Mesenchymal stem cell (in vitro differentiated cells and primary cell): ENCODE results near the gene HOXC13.

Source experiments
- DNase-seq: peaks from one replicate; pipeline ENCODE4 v3.0.0-alpha.2; 2013
- H2AFZ ChIP-seq: one replicate; pipeline ENCODE4 v1.6.1; 2013; ENCODE audit warnings: low read depth, mild to moderate bottlenecking, control low read depth, inconsistent platforms, low read length, moderate library complexity
- H2AK5ac ChIP-seq: 2 replicates; pipeline ENCODE4 v1.6.1; 2013; ENCODE audit warnings: low read length, moderate library complexity, mild to moderate bottlenecking, inconsistent platforms; ENCODE audit not compliant: severe bottlenecking
- H2BK120ac ChIP-seq: one replicate; pipeline ENCODE4 v1.6.1; 2013; ENCODE audit warnings: low read depth, mild to moderate bottlenecking, inconsistent platforms, low read length, moderate library complexity
- H2BK12ac ChIP-seq, 2 experiments: one replicate each; pipeline ENCODE4 v1.6.1; 2013; ENCODE audit warnings: inconsistent platforms in 2 of 2, low read length in 2 of 2, mild to moderate bottlenecking in 2 of 2, moderate library complexity in 2 of 2, control low read depth in 1 of 2
- H2BK15ac ChIP-seq: one replicate; pipeline ENCODE4 v1.6.1; 2013; ENCODE audit warnings: mild to moderate bottlenecking, low read depth, inconsistent platforms; ENCODE audit not compliant: poor library complexity, severe bottlenecking
- H2BK5ac ChIP-seq: 2 replicates; pipeline ENCODE4 v1.6.1; 2013; ENCODE audit warnings: low read depth, mild to moderate bottlenecking, low read length, control low read depth, inconsistent platforms; ENCODE audit not compliant: poor library complexity, severe bottlenecking
- H3K14ac ChIP-seq, 2 experiments: one replicate each; pipeline ENCODE4 v1.6.1; 2013; ENCODE audit warnings: inconsistent platforms in 2 of 2, low read length in 2 of 2, control low read depth in 1 of 2, mild to moderate bottlenecking in 1 of 2, moderate library complexity in 1 of 2
- H3K18ac ChIP-seq, 2 experiments: one replicate each; pipeline ENCODE4 v1.6.1; 2013; ENCODE audit warnings: inconsistent platforms in 2 of 2, low read length in 2 of 2, control low read depth in 1 of 2, low read depth in 1 of 2, mild to moderate bottlenecking in 1 of 2
- H3K23ac ChIP-seq, 2 experiments: one replicate each; pipeline ENCODE4 v1.6.1; 2013; ENCODE audit warnings: inconsistent platforms in 2 of 2, low read length in 2 of 2, mild to moderate bottlenecking in 2 of 2, moderate library complexity in 2 of 2, control low read depth in 1 of 2
- H3K27ac ChIP-seq: 2 replicates; pipeline ENCODE4 v1.5.1; 2013; ENCODE audit warnings: mild to moderate bottlenecking, moderate library complexity, low read length, control low read depth, inconsistent platforms; ENCODE audit not compliant: poor library complexity, severe bottlenecking
- H3K27me3 ChIP-seq, 2 experiments: 2 replicates each; pipeline versions ENCODE4 v1.6.1 to v1.7.0; 2013; ENCODE audit warnings: low read length in 2 of 2, mild to moderate bottlenecking in 2 of 2, moderate library complexity in 2 of 2, control low read depth in 1 of 2, inconsistent platforms in 1 of 2; ENCODE audit not compliant: control insufficient read depth in 1 of 2, insufficient read depth in 1 of 2
- H3K36me3 ChIP-seq, 2 experiments: 2 replicates each; pipeline versions ENCODE4 v1.6.1 to v1.7.0; 2013; ENCODE audit warnings: low read length in 2 of 2, control low read depth in 1 of 2, inconsistent platforms in 1 of 2, low read depth in 1 of 2, mild to moderate bottlenecking in 1 of 2; ENCODE audit not compliant: insufficient read depth in 2 of 2, control insufficient read depth in 1 of 2
- H3K4ac ChIP-seq, 2 experiments: one replicate each; pipeline ENCODE4 v1.6.1; 2013; ENCODE audit warnings: inconsistent platforms in 2 of 2, low read length in 2 of 2, mild to moderate bottlenecking in 2 of 2, moderate library complexity in 2 of 2, control low read depth in 1 of 2, low read depth in 1 of 2
- H3K4me1 ChIP-seq: 2 replicates; pipeline ENCODE4 v1.6.1; 2013; ENCODE audit warnings: low read depth, low read length, control low read depth; ENCODE audit not compliant: control insufficient read depth, insufficient read depth
- H3K4me2 ChIP-seq: 2 replicates; pipeline ENCODE4 v1.6.1; 2013; ENCODE audit warnings: low read length, mild to moderate bottlenecking, inconsistent platforms; ENCODE audit not compliant: poor library complexity, severe bottlenecking
- H3K4me3 ChIP-seq, 2 experiments: 2 replicates each; pipeline versions ENCODE4 v1.5.1 to v1.7.0; 2013; ENCODE audit warnings: low read length in 2 of 2, mild to moderate bottlenecking in 2 of 2, control low read depth in 1 of 2, low read depth in 1 of 2; ENCODE audit not compliant: insufficient read depth in 1 of 2
- H3K79me1 ChIP-seq: replicated peaks from 2 replicates; pipeline ENCODE4 v1.6.1; 2013; ENCODE audit warnings: mild to moderate bottlenecking, control low read depth, low read length, inconsistent platforms; ENCODE audit not compliant: poor library complexity, severe bottlenecking
- H3K9ac ChIP-seq: 2 replicates; pipeline ENCODE4 v1.7.0; 2013; ENCODE audit warnings: mild to moderate bottlenecking, low read length, moderate library complexity
- H3K9me3 ChIP-seq: 2 replicates; pipeline ENCODE4 v1.7.0; 2013; ENCODE audit warnings: mild to moderate bottlenecking, low read length; ENCODE audit not compliant: control insufficient read depth
- H4K8ac ChIP-seq: one replicate; pipeline ENCODE4 v1.6.1; 2013; ENCODE audit warnings: inconsistent platforms, mild to moderate bottlenecking, low read length, moderate library complexity
- H4K91ac ChIP-seq: one replicate; pipeline ENCODE4 v1.6.1; 2013; ENCODE audit warnings: mild to moderate bottlenecking, low read length, inconsistent platforms
- WGBS: methylation state at CpG from one replicate; pipeline ENCODE4 v1.1.7; 2013; ENCODE audit warnings: mixed read lengths; 5-methylcytosine and 5-hydroxymethylcytosine counted together

Gene HOXC13

DNA sequence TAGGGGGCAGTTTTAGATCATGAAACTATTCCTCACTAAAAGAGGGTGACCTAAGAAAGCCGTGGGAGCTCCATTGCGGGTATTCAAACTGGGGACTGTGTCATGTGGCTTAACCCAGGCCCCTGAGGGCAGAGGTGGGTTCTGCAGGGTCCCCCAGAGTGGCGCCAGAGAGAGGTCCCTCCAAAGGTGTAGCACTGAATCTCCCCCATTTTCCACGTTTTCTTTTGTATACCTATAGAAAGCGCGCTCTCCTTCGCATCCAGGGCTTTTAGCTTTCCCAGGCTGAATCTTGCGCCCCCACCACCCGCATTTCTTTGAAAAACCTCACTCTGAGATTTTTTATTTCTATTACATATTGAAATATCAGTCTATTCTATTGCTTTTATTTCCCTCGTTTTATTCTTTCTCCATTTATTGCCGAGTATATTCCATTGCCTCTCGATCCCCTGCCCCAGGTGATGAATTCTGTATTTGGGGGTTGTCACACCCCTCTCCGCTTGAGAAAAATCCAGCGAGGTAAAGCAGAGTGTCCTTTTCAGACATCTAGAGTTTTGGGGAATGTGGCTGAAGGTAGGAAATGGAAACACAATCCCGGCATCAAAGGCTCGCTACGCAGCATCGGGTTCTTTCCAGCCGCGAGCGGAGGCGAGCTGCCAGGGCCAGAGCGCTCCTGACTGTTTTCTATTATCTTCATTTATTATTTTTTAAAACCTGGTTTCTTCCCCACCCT is 870 bp upstream of the HOXC13 start:
- no peak for DNase-seq
- Histone ChIP-seq H3K36me3 (peaks cover 0 to 2% of the 10 kb centered on the region in 2 experiments), H3K4me2 (no peak overlapping the region), H3K14ac (no peak overlapping the region), H3K9me3 (no peaks in the 10 kb centered on the region), H3K4me1 (peaks cover 13% of the 10 kb centered on the region), H3K27ac (no peak overlapping the region), H2BK5ac (no peak overlapping the region), H3K4ac (no peak overlapping the region), H3K18ac (no peak overlapping the region), H2AK5ac (no peak overlapping the region), H2BK15ac (no peak overlapping the region), H2AFZ (no peak overlapping the region), H2BK12ac (no peak overlapping the region), H4K91ac (no peak overlapping the region), H4K8ac (no peak overlapping the region), H3K23ac (no peak overlapping the region), H3K27me3 (peaks cover 95 to 96% of the 10 kb centered on the region in 2 experiments), H2BK120ac (no peak overlapping the region), H3K4me3 (no peak overlapping the region), H3K9ac (no peak overlapping the region), H3K79me1 (no peaks in the 10 kb centered on the region)
- WGBS, result 27% methylated on average over 18 of the region's 23 CpGs

DNA sequence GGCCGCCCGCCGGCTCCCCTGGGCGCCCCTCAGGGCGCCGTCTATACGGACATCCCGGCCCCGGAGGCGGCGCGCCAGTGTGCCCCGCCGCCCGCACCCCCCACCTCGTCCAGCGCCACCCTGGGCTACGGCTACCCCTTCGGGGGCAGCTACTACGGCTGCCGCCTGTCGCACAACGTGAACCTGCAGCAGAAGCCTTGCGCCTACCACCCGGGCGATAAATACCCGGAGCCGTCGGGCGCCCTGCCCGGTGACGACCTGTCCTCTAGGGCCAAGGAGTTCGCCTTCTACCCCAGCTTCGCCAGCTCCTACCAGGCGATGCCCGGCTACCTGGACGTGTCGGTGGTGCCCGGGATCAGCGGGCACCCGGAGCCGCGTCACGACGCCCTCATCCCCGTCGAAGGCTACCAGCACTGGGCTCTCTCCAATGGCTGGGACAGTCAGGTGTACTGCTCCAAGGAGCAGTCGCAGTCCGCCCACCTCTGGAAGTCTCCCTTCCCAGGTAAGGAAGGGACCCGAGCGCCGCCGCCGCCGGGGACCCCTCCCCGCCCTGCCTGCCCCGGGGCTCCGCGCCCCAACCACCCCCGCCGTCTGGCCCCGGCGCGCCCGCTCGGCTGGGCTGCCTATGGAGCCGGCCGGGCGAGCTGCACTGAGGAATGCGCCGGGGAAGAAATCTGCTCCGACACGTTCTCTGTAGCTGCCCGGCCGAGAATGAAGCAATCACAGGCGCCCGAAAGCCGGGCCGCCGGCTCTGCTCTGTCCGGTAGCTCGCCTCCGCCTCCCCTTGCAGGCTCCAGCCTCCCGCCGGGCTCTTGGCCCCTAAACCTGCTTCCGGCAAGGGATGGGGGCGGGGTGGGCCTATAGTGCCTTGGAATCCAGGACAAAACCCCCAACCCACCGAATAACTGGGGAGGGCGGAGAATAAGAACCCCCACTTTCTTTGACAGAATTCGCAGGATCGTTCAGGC is 794 bp downstream of the HOXC13 start:
- Histone ChIP-seq H3K4ac (no peak overlapping the region), H2BK120ac (no peak overlapping the region), H2BK12ac (no peak overlapping the region), H2BK5ac (no peak overlapping the region), H3K4me1 (peaks cover 13% of the 10 kb centered on the region), H3K36me3 (peaks cover 0 to 2% of the 10 kb centered on the region in 2 experiments), H3K9ac (no peak overlapping the region), H3K27ac (no peak overlapping the region), H4K8ac (no peak overlapping the region), H3K27me3 (peaks cover 90 to 96% of the 10 kb centered on the region in 2 experiments), H3K79me1 (no peaks in the 10 kb centered on the region), H4K91ac (no peak overlapping the region), H2BK15ac (no peak overlapping the region), H3K4me3 (no peak overlapping the region), H3K23ac (peak overlapping the region in 1 of 2 experiments; percentile 34), H2AK5ac (no peak overlapping the region), H3K18ac (no peak overlapping the region), H3K9me3 (no peaks in the 10 kb centered on the region), H2AFZ (no peak overlapping the region), H3K4me2 (peak overlapping the region; percentile 13), H3K14ac (no peak overlapping the region)
- peak; percentile 29 for DNase-seq
- 7% methylated on average over 83 of the region's 91 CpGs for WGBS

DNA sequence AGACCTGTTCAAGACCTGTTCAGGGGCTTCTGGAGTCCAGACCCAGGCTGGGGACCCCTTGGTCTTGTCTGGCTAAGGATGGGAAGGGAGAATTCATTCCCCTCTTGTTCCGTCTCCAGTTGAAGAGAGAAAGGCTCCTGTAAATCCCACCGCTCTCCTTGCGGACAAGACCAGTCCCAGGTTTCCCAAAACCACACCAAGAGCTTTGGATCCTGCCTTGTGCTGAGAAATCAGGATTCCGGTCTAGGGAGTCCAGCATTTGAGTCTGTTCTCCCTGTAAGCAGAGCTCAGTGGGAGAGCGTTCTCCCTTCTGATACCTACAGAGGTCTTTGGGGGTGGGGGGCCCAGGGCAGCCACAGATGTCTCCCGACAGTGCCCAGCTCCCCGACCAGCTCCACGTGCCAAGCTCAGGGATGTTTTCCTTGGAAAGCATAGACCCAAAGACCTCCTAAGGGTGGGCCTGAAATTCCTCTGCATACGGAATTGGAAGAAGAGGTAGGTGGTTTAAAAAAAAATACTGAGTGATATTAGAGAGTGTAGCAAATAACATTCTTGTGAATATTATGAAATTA is 1.9 kb downstream of the HOXC13 start:
- Histone ChIP-seq H4K8ac (no peak overlapping the region), H2AFZ (no peak overlapping the region), H3K4me1 (peaks cover 11% of the 10 kb centered on the region), H2AK5ac (no peak overlapping the region), H3K27me3 (peaks cover 90 to 96% of the 10 kb centered on the region in 2 experiments), H2BK15ac (no peak overlapping the region), H3K9me3 (no peaks in the 10 kb centered on the region), H3K23ac (no peak overlapping the region), H2BK12ac (no peak overlapping the region), H3K4ac (no peak overlapping the region), H3K14ac (no peak overlapping the region), H3K36me3 (peaks cover 0 to 2% of the 10 kb centered on the region in 2 experiments), H3K79me1 (no peaks in the 10 kb centered on the region), H3K18ac (no peak overlapping the region), H3K27ac (no peak overlapping the region), H2BK120ac (no peak overlapping the region), H3K9ac (no peak overlapping the region), H4K91ac (no peak overlapping the region), H2BK5ac (no peak overlapping the region), H3K4me3 (no peak overlapping the region), H3K4me2 (no peak overlapping the region)
- no peak for DNase-seq
- 22% methylated on average over 9 of the region's 9 CpGs for WGBS

- H3K79me1 ChIP-seq, result no peaks in the 10 kb centered on the region
- H3K23ac ChIP-seq, result no peak overlapping the region
Measured at GRCh38 chr12:53941187-53941586, 2.6 kb downstream of the HOXC13 start.

More at GRCh38 chr12:53941187-53941586, 2.6 kb downstream of the HOXC13 start:
- no peaks in the 10 kb centered on the region for H3K9me3 ChIP-seq
- no peak overlapping the region for H3K14ac ChIP-seq
- no peak overlapping the region for H3K4me2 ChIP-seq
- no peak overlapping the region for H2BK15ac ChIP-seq
- H2BK5ac ChIP-seq, result no peak overlapping the region
- H3K36me3 ChIP-seq, result peaks cover 0 to 2% of the 10 kb centered on the region in 2 experiments
- no peak overlapping the region for H4K91ac ChIP-seq
- H3K27ac ChIP-seq, result no peak overlapping the region
- H4K8ac ChIP-seq, result no peak overlapping the region
- no peak for DNase-seq
- peaks cover 90 to 96% of the 10 kb centered on the region in 2 experiments for H3K27me3 ChIP-seq
- peaks cover 11% of the 10 kb centered on the region for H3K4me1 ChIP-seq
- no peak overlapping the region for H2BK12ac ChIP-seq
- no peak overlapping the region for H2AFZ ChIP-seq
- no peak overlapping the region for H3K4me3 ChIP-seq
- no peak overlapping the region for H3K18ac ChIP-seq
- no peak overlapping the region for H3K4ac ChIP-seq
- no peak overlapping the region for H2BK120ac ChIP-seq
- no peak overlapping the region for H3K9ac ChIP-seq
- H2AK5ac ChIP-seq, result no peak overlapping the region
